Chondrocyte (in vitro differentiated cells): ENCODE data around the gene FBXO44. TPM values are rescaled to one million over a fixed set of nuclear protein-coding genes. Genes with fewer than 3 reads are reported as not detected.
A peak's percentile ranks its signal among the peaks of the same experiment; 100 is the strongest.
"Not testable (repeated sequence)": the region's sequence is repeated elsewhere in the genome, so short reads cannot be mapped to it uniquely, and the experiment has no call there.

Experiments
- DNase-seq: peaks from one replicate; pipeline ENCODE4 v3.0.0; 2021; ENCODE audit warnings: mixed read lengths, low spot score
- H3K27ac Mint-ChIP-seq: one replicate; pipeline ENCODE4 v1.8.0; 2021; ENCODE audit warnings: mild to moderate bottlenecking, moderate library complexity, mixed read lengths; ENCODE audit not compliant: unreplicated experiment
- H3K27me3 Mint-ChIP-seq: 2 replicates; pipeline ENCODE4 v1.8.0; 2021; ENCODE audit warnings: low read depth, mixed read lengths
- H3K36me3 Mint-ChIP-seq: 2 replicates; pipeline ENCODE4 v1.8.0; 2021; ENCODE audit warnings: low read depth, mixed read lengths
- H3K4me1 Mint-ChIP-seq: 2 replicates; pipeline ENCODE4 v1.8.0; 2021; ENCODE audit warnings: low read depth, mild to moderate bottlenecking, mixed read lengths
- H3K4me3 Mint-ChIP-seq: one replicate; pipeline ENCODE4 v1.8.0; 2021; ENCODE audit warnings: mild to moderate bottlenecking, moderate library complexity, mixed read lengths; ENCODE audit not compliant: unreplicated experiment
- H3K9me3 Mint-ChIP-seq: 2 replicates; pipeline ENCODE4 v1.8.0; 2021; ENCODE audit warnings: low read depth, mixed read lengths
- CTCF ChIP-seq: fragments of 200-600 bp; sonication (generic); IDR thresholded peaks from 2 replicates; pipeline ENCODE4 v1.5.0; 2021; ENCODE audit warnings: antibody characterized with exemption, mild to moderate bottlenecking, moderate library complexity
- long read RNA-seq: library from polyadenylated mRNA; stranded (forward); transcript quantifications from one replicate; pipeline ENCODE4 v2.0.0, GENCODE V29; 2021
- total RNA-seq: library from RNA; stranded (reverse); gene quantifications from 3 replicates; pipeline ENCODE4 v1.2.1, GENCODE V29; 2021

Gene FBXO44
- total RNA-seq: 15.7 to 17.5 TPM (median 16.5 TPM) in 3 replicates
- long read RNA-seq, transcript FBXO44-204 (5 exons, 1,734 nt): major isoform, 12 of 37 reads
- long read RNA-seq, transcript FBXO44-202 (6 exons, 2,903 nt): minor isoform, 7 of 37 reads
- long read RNA-seq, partial matches to known transcripts: 2 of 37 reads
- long read RNA-seq, other reads (novel, unspliced or antisense): 14 of 37 reads

- no peak for TF ChIP-seq CTCF
- peaks cover 10% of the 10 kb centered on the region for H3K4me1 Mint-ChIP-seq
- peaks cover 4% of the 10 kb centered on the region for H3K36me3 Mint-ChIP-seq
- peaks cover 8% of the 10 kb centered on the region for H3K27me3 Mint-ChIP-seq
- no peaks in the 10 kb centered on the region for H3K9me3 Mint-ChIP-seq
- H3K27ac Mint-ChIP-seq: no peak within 1 kb of the TSS
- H3K4me3 Mint-ChIP-seq: peak within 1 kb of the TSS; percentile 66
- no peak for DNase-seq
These were observed at the start of gene FBXO44, which contains the start of gene FBXO2 for GRCh38 chr1:11654137-11654938. Gene FBXO44, plus strand, starts transcription at chr1:11654877. Its CDS starts 959 bp downstream, at chr1:11655836. Gene FBXO2, minus strand, starts transcription at chr1:11654429. Its CDS starts 89 bp downstream, at chr1:11654340.

- no peak for DNase-seq
- no peak for TF ChIP-seq CTCF
- Mint-ChIP-seq H3K4me3 (no peak overlapping the region), H3K4me1 (no peaks in the 10 kb centered on the region), H3K27me3 (peaks cover 31% of the 10 kb centered on the region), H3K9me3 (peaks cover 10% of the 10 kb centered on the region), H3K27ac (no peak overlapping the region), H3K36me3 (peaks cover 2% of the 10 kb centered on the region)
These were observed 47.9 kb upstream of the FBXO44 start for GRCh38 chr1:11606775-11607174.

- H3K27ac Mint-ChIP-seq, H3K4me3 Mint-ChIP-seq, H3K4me1 Mint-ChIP-seq, DNase-seq, H3K36me3 Mint-ChIP-seq: not testable (repeated sequence)
- Mint-ChIP-seq H3K9me3 (peaks cover 10% of the 10 kb centered on the region), H3K27me3 (peaks cover 36% of the 10 kb centered on the region)
These were observed 46.0 kb upstream of the FBXO44 start for GRCh38 chr1:11608596-11609130.

- H3K27me3 Mint-ChIP-seq: peaks cover 37% of the 10 kb centered on the region
- not testable (repeated sequence) for H3K27ac Mint-ChIP-seq, H3K36me3 Mint-ChIP-seq
These were observed 45.3 kb upstream of the FBXO44 start for GRCh38 chr1:11609378-11609777.

GRCh38 chr1:11610629-11611180 lies 44.0 kb upstream of the FBXO44 start:
- Mint-ChIP-seq H3K27ac (no peak overlapping the region), H3K36me3 (peaks cover 2% of the 10 kb centered on the region), H3K27me3 (peaks cover 43% of the 10 kb centered on the region), H3K4me3 (no peak overlapping the region), H3K4me1 (no peaks in the 10 kb centered on the region), H3K9me3 (peaks cover 10% of the 10 kb centered on the region)
- no peak for TF ChIP-seq CTCF
- DNase-seq: no peak

More at GRCh38 chr1:11609378-11609777, 45.3 kb upstream of the FBXO44 start:
- DNase-seq, H3K4me3 Mint-ChIP-seq, H3K4me1 Mint-ChIP-seq: not testable (repeated sequence)
- H3K9me3 Mint-ChIP-seq: peaks cover 10% of the 10 kb centered on the region
